GM18507 (cell line): ENCODE measurements around the gene ISYNA1.
A peak's percentile ranks its signal among the peaks of the same experiment; 100 is the strongest.
"Not testable (repeated sequence)": the region's sequence is repeated elsewhere in the genome, so short reads cannot be mapped to it uniquely, and the experiment has no call there.

Source experiments
- DNase-seq: peaks from one replicate; pipeline ENCODE4 v3.0.0; 2011; ENCODE audit warnings: low read depth; ENCODE audit not compliant: insufficient read length; ENCODE audit errors: extremely low spot score
- FAIRE-seq: peaks from 2 replicates; lab custom pipeline; 2011; peaks lifted over from hg19 to GRCh38; lab: Jason Lieb, UNC

ISYNA1 gene

GRCh38 chr19:18408053-18408476 lies 29.9 kb downstream of the ISYNA1 start:
- DNase-seq (no peak), FAIRE-seq (peak; percentile 97)

DNA sequence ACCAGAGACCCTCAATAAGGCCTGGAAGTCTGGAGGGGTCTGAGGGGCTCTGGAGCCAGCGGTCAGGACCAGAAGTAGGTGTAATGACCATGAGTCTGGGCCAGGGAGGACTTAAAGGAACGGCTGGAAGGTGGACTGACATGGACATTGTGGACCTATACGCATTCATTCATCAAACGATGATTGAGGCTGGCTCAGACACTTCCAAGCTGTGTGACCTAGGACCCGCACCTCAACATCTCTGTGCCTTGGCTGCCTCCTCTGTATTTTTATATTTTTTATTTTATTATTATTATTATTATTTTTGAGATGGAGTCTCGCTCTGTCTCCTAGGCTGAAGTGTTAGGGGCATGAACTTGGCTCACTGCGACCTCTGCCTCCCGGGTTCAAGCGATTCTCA lies 31.2 kb downstream of the ISYNA1 start:
- FAIRE-seq (no peak), DNase-seq (no peak)

DNA sequence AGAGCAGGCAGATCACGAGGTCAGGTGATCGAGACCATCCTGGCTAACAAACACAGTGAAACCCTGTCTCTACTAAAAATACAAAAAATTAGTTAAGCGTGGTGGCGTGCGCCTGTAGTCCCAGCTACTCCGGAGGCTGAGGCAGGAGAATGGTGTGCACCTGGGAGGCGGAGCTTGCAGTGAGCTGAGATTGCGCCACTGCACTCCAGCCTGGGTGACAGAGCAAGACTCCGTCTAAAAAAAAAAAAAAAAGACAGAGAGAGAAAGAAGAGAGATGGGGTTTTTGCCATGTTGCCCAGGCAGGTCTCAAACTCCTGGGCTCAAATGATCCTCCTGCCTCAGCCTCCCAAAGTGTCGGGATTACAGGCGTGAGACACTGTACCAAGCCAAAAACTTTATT lies 32.2 kb downstream of the ISYNA1 start:
- DNase-seq, FAIRE-seq: not testable (repeated sequence)

DNA sequence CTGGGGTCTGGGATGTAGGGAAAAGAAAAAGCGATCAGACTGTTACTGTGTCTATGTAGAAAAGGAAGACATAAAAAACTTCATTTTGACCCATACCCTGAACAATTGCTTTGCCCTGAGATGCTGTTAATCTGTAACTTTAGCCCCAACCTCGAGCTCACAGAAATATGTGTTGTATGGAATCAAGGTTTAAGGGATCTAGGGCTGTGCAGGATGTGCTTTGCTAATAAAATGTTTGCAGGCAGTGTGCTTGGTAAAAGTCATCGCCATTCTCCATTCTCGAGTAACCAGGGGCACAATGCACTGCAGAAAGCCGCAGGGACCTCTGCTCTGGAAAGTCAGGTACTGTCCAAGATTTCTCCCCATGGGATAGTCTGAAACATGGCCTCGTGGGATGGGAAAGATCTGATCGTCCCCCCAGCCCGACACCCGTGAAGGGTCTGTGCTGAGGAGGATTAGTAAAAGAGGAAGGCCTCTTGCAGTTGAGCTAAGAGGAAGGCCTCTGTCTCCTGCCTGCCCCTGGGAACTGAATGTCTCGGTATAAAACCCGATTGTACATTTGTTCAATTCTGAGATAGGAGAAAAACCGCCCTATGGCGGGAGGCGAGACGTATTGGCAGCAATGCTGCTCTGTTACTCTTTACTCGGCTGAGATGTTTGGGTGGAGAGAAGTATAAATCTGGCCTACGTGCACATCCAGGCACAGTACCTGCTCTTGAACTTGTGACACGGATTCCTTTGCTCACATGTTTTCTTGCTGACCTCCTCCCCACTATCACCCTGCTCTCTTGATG lies 35.3 kb downstream of the ISYNA1 start:
- not testable (repeated sequence) for DNase-seq, FAIRE-seq

DNA sequence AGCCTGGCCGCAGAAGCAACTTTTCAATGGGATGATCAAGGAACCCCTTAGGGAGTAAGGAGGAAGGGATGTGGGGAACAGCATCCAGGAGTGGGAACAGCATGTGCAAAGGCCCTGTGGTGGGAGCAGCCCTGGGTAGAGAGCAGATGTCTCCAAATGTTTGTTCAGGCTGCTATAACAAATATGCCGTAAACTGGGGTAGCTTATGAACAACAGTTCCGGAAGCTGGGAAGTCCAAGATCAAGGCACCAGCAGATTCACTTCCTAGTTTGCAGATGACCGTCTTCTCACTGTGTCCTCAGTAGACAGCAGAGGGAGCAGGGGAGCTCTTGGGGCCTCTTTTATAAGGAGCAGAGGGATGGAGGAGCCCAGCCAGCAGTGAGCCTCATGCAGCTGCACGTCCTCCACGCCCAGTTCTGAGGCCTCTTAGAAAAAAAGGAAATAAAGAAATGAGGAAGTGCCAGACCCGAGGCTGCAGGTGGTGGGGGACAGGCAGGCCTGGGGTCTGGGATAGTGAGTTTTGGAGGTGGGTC lies 36.3 kb downstream of the ISYNA1 start:
- peak; percentile 63 for FAIRE-seq

GRCh38 chr19:18399008-18399407 lies 38.9 kb downstream of the ISYNA1 start:
- no peak for DNase-seq
- FAIRE-seq, result no peak

More for the DNA sequence above, 36.3 kb downstream of the ISYNA1 start:
- DNase-seq, result no peak

DNA sequence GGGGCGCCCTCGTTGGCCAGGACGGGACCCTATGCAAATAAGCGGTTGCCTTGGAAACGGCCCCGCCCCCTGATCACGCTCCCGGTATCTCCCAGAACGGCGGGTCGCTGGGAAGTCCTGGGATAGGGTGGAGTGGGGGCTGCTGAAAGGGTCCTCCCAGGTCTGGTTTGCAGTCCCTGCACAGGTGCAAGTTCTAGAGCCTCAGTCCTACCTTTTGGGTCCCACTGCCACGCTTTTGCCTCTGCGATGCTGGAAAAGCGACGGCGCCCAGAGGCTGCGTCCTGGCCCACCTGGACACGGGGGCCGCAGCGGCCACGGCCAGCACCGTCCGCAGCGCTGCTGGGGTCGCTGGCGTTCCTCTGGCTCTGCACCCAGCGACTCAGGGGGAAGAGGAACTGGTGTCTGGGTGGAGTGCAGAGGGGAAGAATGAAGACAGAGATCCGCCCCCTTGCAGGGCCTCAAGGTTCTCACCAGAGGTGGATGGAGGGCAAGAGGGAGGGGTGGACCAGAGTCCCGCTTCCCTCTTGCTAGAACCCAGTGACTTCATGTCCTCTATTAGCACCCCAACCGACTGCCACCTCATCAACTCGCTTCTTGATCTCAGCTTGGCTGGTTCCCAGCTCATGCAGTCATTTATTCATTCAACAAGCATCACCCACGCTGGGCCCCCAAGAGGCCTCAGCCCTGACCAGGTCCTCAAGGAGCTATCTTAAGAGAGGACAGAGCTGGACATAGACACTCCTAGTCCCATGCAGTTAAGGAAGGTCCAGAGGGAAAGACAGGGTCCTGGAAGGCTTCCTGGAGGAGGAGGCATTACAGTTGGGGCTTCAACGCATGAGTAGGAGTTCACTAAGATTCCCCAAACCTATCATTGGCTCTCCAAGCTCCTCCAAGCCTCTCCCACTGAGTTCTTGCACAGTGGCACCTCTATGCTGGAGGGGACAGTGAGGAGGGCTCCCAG lies 40.4 kb downstream of the ISYNA1 start, which contains the start of gene LRRC25:
LRRC25 (minus strand) TSS at position 381 of the 961 bp plus-strand sequence. CDS start 659 bp downstream, outside the sequence.
- no peak for DNase-seq
- FAIRE-seq, result peak; percentile 75

- FAIRE-seq, result no peak
- no peak for DNase-seq
Observed at GRCh38 chr19:18396471-18397241, 41.3 kb downstream of the ISYNA1 start.

DNA sequence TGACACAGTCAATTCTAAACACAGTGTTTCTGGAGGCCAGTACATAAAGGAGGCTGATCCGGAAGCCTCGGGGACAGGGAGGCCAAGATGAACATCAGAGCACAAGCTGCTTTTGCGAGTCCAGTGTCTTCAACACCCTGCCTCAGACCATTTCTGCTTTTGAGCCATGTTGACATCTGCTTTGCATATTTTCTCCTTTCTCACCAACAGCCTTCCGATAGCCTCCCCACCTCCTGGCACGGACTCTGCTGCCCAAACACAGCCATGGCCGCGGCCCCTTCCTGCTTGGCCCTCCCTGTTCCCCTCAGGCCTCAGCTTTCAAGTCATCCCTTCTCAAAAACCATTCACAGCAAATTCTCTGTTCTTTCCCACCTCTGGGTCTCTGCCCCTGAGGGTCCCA lies 44.1 kb downstream of the ISYNA1 start:
- DNase-seq (no peak), FAIRE-seq (no peak)

DNA sequence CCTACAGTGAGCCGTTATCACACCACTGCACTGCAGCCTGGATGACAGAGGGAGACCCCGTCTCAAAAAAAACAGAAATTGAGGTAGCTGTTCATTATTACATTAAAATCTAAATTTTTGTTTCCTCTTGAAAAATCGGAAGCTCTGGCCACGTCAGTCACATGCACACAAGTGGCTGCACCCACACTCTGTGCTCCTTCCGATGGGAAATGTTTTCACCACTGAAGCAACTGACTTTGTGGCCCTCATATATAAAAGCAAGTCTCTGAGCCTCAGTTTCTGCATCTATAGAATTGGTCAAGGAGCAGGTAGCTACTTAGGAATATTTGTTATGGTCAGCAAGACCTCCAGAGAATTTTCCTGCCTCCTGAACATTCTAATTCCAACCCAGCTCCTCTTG lies 45.0 kb downstream of the ISYNA1 start:
- no peak for FAIRE-seq
- DNase-seq, result no peak

- FAIRE-seq (no peak), DNase-seq (no peak)
Observed at GRCh38 chr19:18392417-18392816, 45.5 kb downstream of the ISYNA1 start.

- FAIRE-seq (no peak), DNase-seq (no peak)
Observed at GRCh38 chr19:18391509-18392075, 46.3 kb downstream of the ISYNA1 start.

GRCh38 chr19:18390065-18390907 lies 47.6 kb downstream of the ISYNA1 start:
- DNase-seq, result no peak
- no peak for FAIRE-seq

DNA sequence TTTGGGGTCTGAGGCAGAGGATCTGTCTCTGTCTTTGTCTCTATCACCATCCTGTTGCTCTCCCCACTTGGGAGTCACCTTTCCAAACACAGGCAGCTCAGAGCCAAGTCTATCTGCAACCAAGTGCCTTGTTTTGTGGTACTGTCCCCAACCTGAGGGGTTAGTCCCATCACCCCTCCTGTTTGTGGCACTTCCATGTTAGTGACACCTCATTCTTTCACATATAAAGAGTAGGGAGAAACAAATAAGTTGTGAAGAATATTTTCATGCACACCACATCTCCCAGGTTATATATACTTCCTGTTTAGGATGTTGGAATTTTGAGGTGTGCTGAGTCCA lies 48.2 kb downstream of the ISYNA1 start:
- FAIRE-seq, result no peak

DNA sequence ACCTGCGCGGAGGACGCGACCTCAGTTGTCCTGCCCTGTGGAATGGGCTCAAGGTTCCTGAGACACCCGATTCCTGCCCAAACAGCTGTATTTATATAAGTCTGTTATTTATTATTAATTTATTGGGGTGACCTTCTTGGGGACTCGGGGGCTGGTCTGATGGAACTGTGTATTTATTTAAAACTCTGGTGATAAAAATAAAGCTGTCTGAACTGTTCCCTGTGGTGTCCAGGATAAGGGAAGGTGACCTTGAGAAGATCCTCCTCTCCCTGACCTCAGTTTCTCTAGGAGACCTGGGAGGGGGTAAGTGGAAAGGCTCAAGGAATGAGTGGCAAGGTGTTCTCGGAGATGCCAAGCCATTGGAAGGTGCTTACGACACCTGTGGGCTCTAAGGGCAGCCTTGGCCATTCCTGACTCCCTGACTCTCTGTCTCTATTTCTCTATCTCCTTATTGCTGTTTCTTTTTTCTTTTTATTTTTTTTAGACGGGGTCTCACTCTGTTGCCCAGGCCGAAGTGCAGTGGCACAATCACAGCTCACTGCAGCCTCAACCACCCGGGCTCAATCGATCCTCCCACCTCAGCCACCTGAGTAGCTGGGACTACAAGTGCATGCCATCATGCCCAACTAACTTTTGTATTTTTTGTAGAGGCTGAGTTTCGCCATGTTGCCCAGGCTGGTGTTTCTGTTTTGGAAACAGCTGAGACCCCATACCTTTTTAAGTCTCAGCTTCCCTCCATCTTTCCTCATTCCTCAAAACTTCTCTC lies 48.8 kb downstream of the ISYNA1 start:
- FAIRE-seq, result no peak
- no peak for DNase-seq

More for the DNA sequence above, 48.2 kb downstream of the ISYNA1 start:
- no peak for DNase-seq

DNA sequence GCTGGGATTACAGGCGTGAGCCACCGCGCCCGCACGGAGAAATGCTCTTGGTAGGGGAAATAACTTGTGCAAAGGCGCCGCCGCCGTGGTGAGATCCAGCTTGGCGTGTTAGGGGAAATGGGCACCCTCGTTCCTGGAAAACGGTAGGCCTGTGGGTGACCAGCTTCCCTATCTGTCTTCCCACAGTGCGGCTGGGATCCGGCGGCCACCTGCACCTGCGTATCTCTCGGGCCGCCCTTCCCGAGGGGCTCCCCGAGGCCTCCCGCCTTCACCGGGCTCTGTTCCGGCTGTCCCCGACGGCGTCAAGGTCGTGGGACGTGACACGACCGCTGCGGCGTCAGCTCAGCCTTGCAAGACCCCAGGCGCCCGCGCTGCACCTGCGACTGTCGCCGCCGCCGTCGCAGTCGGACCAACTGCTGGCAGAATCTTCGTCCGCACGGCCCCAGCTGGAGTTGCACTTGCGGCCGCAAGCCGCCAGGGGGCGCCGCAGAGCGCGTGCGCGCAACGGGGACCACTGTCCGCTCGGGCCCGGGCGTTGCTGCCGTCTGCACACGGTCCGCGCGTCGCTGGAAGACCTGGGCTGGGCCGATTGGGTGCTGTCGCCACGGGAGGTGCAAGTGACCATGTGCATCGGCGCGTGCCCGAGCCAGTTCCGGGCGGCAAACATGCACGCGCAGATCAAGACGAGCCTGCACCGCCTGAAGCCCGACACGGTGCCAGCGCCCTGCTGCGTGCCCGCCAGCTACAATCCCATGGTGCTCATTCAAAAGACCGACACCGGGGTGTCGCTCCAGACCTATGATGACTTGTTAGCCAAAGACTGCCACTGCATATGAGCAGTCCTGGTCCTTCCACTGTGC lies 49.6 kb downstream of the ISYNA1 start:
- FAIRE-seq, result peak; percentile 90
- DNase-seq, result peak; percentile 87
